Stimulated activated naive CD8-positive, alpha-beta T cell treated with anti-CD3 and anti-CD28 coated beads, Interleukin-15, amount 100 ng/mL, for 72 hours (primary cell): ENCODE data around the gene LRRC34.
A peak's percentile ranks its signal among the peaks of the same experiment; 100 is the strongest.

Experiments
- ATAC-seq: fragments of 150-1000 bp; cut with Tn5 transposase; 2 replicates; pipeline ENCODE4 v1.10.0; 2021; ENCODE audit warnings: mild to moderate bottlenecking, moderate library complexity
- DNase-seq, 2 donors: peaks; one replicate each; pipeline ENCODE4 v3.0.0; 2021 to 2022
- H3K27ac Mint-ChIP-seq, 2 donors: one replicate each; pipeline ENCODE4 v1.8.0; 2022; ENCODE audit warnings: mild to moderate bottlenecking in 2 of 2, mixed read lengths in 2 of 2, moderate library complexity in 2 of 2
- H3K27me3 Mint-ChIP-seq: one replicate; pipeline ENCODE4 v1.8.0; 2022; ENCODE audit warnings: mixed read lengths
- H3K4me1 Mint-ChIP-seq: one replicate; pipeline ENCODE4 v1.8.0; 2022; ENCODE audit warnings: mild to moderate bottlenecking, mixed read lengths
- H3K4me3 Mint-ChIP-seq, 2 donors: one replicate each; pipeline ENCODE4 v1.8.0; 2022; ENCODE audit warnings: mild to moderate bottlenecking in 2 of 2, mixed read lengths in 2 of 2, moderate library complexity in 1 of 2
- H3K9me3 Mint-ChIP-seq, 2 donors: one replicate each; pipeline ENCODE4 v1.8.0; 2022; ENCODE audit warnings: mixed read lengths in 2 of 2

The LRRC34 gene

GRCh38 chr3:169827712-169828111 is 15.0 kb upstream of the LRRC34 start:
- H3K9me3 Mint-ChIP-seq, result no peaks in the 10 kb centered on the region
- no peak for ATAC-seq
- peaks cover 8% of the 10 kb centered on the region for H3K4me1 Mint-ChIP-seq
- no peak overlapping the region for H3K27ac Mint-ChIP-seq
- no peak overlapping the region for H3K4me3 Mint-ChIP-seq
- DNase-seq, result no peak
- H3K27me3 Mint-ChIP-seq, result peaks cover 1% of the 10 kb centered on the region

- H3K4me3 Mint-ChIP-seq, result no peak overlapping the region
- no peaks in the 10 kb centered on the region for H3K9me3 Mint-ChIP-seq
- no peak for DNase-seq
- H3K27me3 Mint-ChIP-seq, result peaks cover 20% of the 10 kb centered on the region
- no peak overlapping the region for H3K27ac Mint-ChIP-seq
- H3K4me1 Mint-ChIP-seq, result peaks cover 8% of the 10 kb centered on the region
- ATAC-seq, result no peak
Observed at GRCh38 chr3:169825316-169825715, 12.6 kb upstream of the LRRC34 start.

- Mint-ChIP-seq H3K27me3 (peaks cover 26% of the 10 kb centered on the region), H3K4me3 (no peak overlapping the region), H3K9me3 (no peaks in the 10 kb centered on the region), H3K4me1 (no peaks in the 10 kb centered on the region), H3K27ac (no peak overlapping the region)
- no peak for ATAC-seq
- no peak for DNase-seq
Observed at GRCh38 chr3:169822983-169823382, 10.3 kb upstream of the LRRC34 start.

- Mint-ChIP-seq H3K27ac (no peak overlapping the region), H3K4me3 (no peak overlapping the region), H3K4me1 (no peaks in the 10 kb centered on the region), H3K9me3 (no peaks in the 10 kb centered on the region), H3K27me3 (peaks cover 29% of the 10 kb centered on the region)
- no peak for DNase-seq
- ATAC-seq, result no peak
Observed at GRCh38 chr3:169822540-169822939, 9.8 kb upstream of the LRRC34 start.

GRCh38 chr3:169822091-169822490 is 9.4 kb upstream of the LRRC34 start:
- ATAC-seq, result no peak
- no peak overlapping the region for H3K4me3 Mint-ChIP-seq
- DNase-seq, result no peak
- H3K27ac Mint-ChIP-seq, result no peak overlapping the region
- no peaks in the 10 kb centered on the region for H3K4me1 Mint-ChIP-seq
- no peaks in the 10 kb centered on the region for H3K9me3 Mint-ChIP-seq
- peaks cover 29% of the 10 kb centered on the region for H3K27me3 Mint-ChIP-seq

GRCh38 chr3:169818316-169818715 is 5.6 kb upstream of the LRRC34 start:
- Mint-ChIP-seq H3K27ac (no peak overlapping the region), H3K4me3 (no peak overlapping the region), H3K4me1 (peaks cover 12% of the 10 kb centered on the region), H3K9me3 (peaks cover 13 to 15% of the 10 kb centered on the region in 2 donors), H3K27me3 (peaks cover 29% of the 10 kb centered on the region)
- ATAC-seq (no peak), DNase-seq (no peak)

- ATAC-seq (no peak), DNase-seq (no peak)
- H3K9me3 Mint-ChIP-seq, result peaks cover 13 to 15% of the 10 kb centered on the region in 2 donors
- H3K27me3 Mint-ChIP-seq, result peaks cover 20% of the 10 kb centered on the region
- H3K4me1 Mint-ChIP-seq, result peaks cover 29% of the 10 kb centered on the region
- H3K4me3 Mint-ChIP-seq, result no peak overlapping the region
- no peak overlapping the region for H3K27ac Mint-ChIP-seq
Observed at GRCh38 chr3:169815590-169816150, 3.0 kb upstream of the LRRC34 start.

GRCh38 chr3:169813757-169814517 is 1.2 kb upstream of the LRRC34 start:
- peak overlapping the region in 1 of 2 donors; percentile 87 for H3K27ac Mint-ChIP-seq
- peak overlapping the region; percentile 89 for H3K4me3 Mint-ChIP-seq
- peaks cover 13 to 15% of the 10 kb centered on the region in 2 donors for H3K9me3 Mint-ChIP-seq
- ATAC-seq (peak; percentile 89), DNase-seq (peak; percentile 73 to 86)
- peaks cover 35% of the 10 kb centered on the region for H3K4me1 Mint-ChIP-seq
- H3K27me3 Mint-ChIP-seq, result peaks cover 19% of the 10 kb centered on the region

- peak overlapping the region in 1 of 2 donors; percentile 88 for H3K27ac Mint-ChIP-seq
- DNase-seq (no peak), ATAC-seq (no peak)
- peak overlapping the region; percentile 89 for H3K4me3 Mint-ChIP-seq
- peaks cover 15% of the 10 kb centered on the region for H3K27me3 Mint-ChIP-seq
- peaks cover 35% of the 10 kb centered on the region for H3K4me1 Mint-ChIP-seq
- peaks cover 13 to 15% of the 10 kb centered on the region in 2 donors for H3K9me3 Mint-ChIP-seq
Observed at GRCh38 chr3:169813278-169813677, 574 bp upstream of the LRRC34 start.

GRCh38 chr3:169811631-169812331 is 923 bp downstream of the LRRC34 start:
- Mint-ChIP-seq H3K4me3 (peak overlapping the region; percentile 89), H3K9me3 (peaks cover 13 to 15% of the 10 kb centered on the region in 2 donors), H3K27ac (peak overlapping the region; percentile 71 to 89), H3K27me3 (peaks cover 10% of the 10 kb centered on the region), H3K4me1 (peaks cover 35% of the 10 kb centered on the region)
- DNase-seq, result peak in 1 of 2 donors; percentile 5
- peak; percentile 42 for ATAC-seq

GRCh38 chr3:169809230-169809795 is 3.4 kb downstream of the LRRC34 start:
- Mint-ChIP-seq H3K4me3 (no peak overlapping the region), H3K9me3 (no peaks in the 10 kb centered on the region), H3K27me3 (peaks cover 10% of the 10 kb centered on the region), H3K4me1 (peaks cover 32% of the 10 kb centered on the region), H3K27ac (no peak overlapping the region)
- DNase-seq (no peak), ATAC-seq (no peak)

- DNase-seq (no peak), ATAC-seq (no peak)
- H3K27ac Mint-ChIP-seq, result no peak overlapping the region
- peaks cover 6% of the 10 kb centered on the region for H3K4me1 Mint-ChIP-seq
- no peaks in the 10 kb centered on the region for H3K27me3 Mint-ChIP-seq
- H3K4me3 Mint-ChIP-seq, result no peak overlapping the region
- no peaks in the 10 kb centered on the region for H3K9me3 Mint-ChIP-seq
Observed at GRCh38 chr3:169804681-169805080, 8.0 kb downstream of the LRRC34 start.

GRCh38 chr3:169792359-169792758 is 20.3 kb downstream of the LRRC34 start:
- no peak overlapping the region for H3K27ac Mint-ChIP-seq
- DNase-seq (no peak), ATAC-seq (no peak)
- H3K27me3 Mint-ChIP-seq, result no peaks in the 10 kb centered on the region
- no peaks in the 10 kb centered on the region for H3K4me1 Mint-ChIP-seq
- no peaks in the 10 kb centered on the region for H3K9me3 Mint-ChIP-seq
- no peak overlapping the region for H3K4me3 Mint-ChIP-seq

- H3K9me3 Mint-ChIP-seq, result no peaks in the 10 kb centered on the region
- no peaks in the 10 kb centered on the region for H3K27me3 Mint-ChIP-seq
- no peaks in the 10 kb centered on the region for H3K4me1 Mint-ChIP-seq
- H3K27ac Mint-ChIP-seq, result no peak overlapping the region
- H3K4me3 Mint-ChIP-seq, result no peak overlapping the region
- no peak for ATAC-seq
- DNase-seq, result no peak
Observed at GRCh38 chr3:169790687-169791429, 21.8 kb downstream of the LRRC34 start.

- ATAC-seq (no peak), DNase-seq (no peak)
- Mint-ChIP-seq H3K27ac (peak overlapping the region in 1 of 2 donors; percentile 38), H3K27me3 (no peaks in the 10 kb centered on the region), H3K4me3 (no peak overlapping the region), H3K9me3 (no peaks in the 10 kb centered on the region), H3K4me1 (no peaks in the 10 kb centered on the region)
Observed at GRCh38 chr3:169790219-169790618, 22.5 kb downstream of the LRRC34 start.
